Breast epithelium (tissue), 3 donors: ENCODE measurements around the gene GPR37L1. TPM values are rescaled to one million over a fixed set of nuclear protein-coding genes. Genes with fewer than 3 reads are reported as not detected.

Source experiments
- total RNA-seq, 3 donors: library from RNA; depleted of rRNA; stranded (reverse); fragments of >200 nt; gene quantifications; one replicate each; pipeline ENCODE4 v1.1.0, GENCODE V29; 2016

Gene GPR37L1
- total RNA-seq, 3 donors from 2014 or later = not detected

Other genes with a start within 250 kb of the GPR37L1 start
- 10 to 100 TPM; 15.7 to 21.9 (median 20.3) TPM for gene SHISA4, start 234.0 kb upstream of the GPR37L1 start, total RNA-seq
- 10 to 100 TPM; 60.0 to 92.2 (median 87.2) TPM for gene LMOD1, start 176.4 kb upstream of the GPR37L1 start, total RNA-seq
- gene TIMM17A, start 167.4 kb upstream of the GPR37L1 start, total RNA-seq = 10 to 100 TPM; 24.5 to 30.1 (median 26.2) TPM
- gene RNPEP, start 140.3 kb upstream of the GPR37L1 start, total RNA-seq = 10 to 100 TPM; 43.0 to 66.7 (median 57.4) TPM
- gene ELF3, start 112.3 kb upstream of the GPR37L1 start, total RNA-seq = 1,000 to 10,000 TPM in 1 of 3 donors, 100 to 1,000 TPM in 1, 1 to 10 TPM in 1; 1.3 to 1,061 (median 367) TPM
- 10 to 100 TPM; 29.9 to 41.1 (median 34.7) TPM for gene ARL8A, start 21.8 kb downstream of the GPR37L1 start, total RNA-seq
- 1 to 10 TPM; 1.4 to 4.2 (median 2.9) TPM for gene PTPN7, start 37.7 kb downstream of the GPR37L1 start, total RNA-seq
- gene LGR6, start 70.9 kb downstream of the GPR37L1 start, total RNA-seq = 10 to 100 TPM in 1 of 3 donors, 1 to 10 TPM in 1, not detected in 1; 2.6 to 11.3 TPM
- 1 to 10 TPM; 1.4 to 6.0 (median 2.6) TPM for gene UBE2T, start 219.0 kb downstream of the GPR37L1 start, total RNA-seq
- 100 to 1,000 TPM in 1 of 3 donors, 10 to 100 TPM in 2; 76.4 to 123 (median 90.7) TPM for gene PPP1R12B, start 225.8 kb downstream of the GPR37L1 start, total RNA-seq